Effector CD8-positive, alpha-beta T cell (primary cell): Measurements from ENCODE around the gene SPOCD1.

Experiments used
- DNase-seq: peaks from one replicate; lab custom pipeline; 2025; lab: John Stamatoyannopoulos, UW

The SPOCD1 gene

GRCh38 chr1:31787261-31787660 lies 28.6 kb downstream of the SPOCD1 start:
- no peak for DNase-seq

DNA sequence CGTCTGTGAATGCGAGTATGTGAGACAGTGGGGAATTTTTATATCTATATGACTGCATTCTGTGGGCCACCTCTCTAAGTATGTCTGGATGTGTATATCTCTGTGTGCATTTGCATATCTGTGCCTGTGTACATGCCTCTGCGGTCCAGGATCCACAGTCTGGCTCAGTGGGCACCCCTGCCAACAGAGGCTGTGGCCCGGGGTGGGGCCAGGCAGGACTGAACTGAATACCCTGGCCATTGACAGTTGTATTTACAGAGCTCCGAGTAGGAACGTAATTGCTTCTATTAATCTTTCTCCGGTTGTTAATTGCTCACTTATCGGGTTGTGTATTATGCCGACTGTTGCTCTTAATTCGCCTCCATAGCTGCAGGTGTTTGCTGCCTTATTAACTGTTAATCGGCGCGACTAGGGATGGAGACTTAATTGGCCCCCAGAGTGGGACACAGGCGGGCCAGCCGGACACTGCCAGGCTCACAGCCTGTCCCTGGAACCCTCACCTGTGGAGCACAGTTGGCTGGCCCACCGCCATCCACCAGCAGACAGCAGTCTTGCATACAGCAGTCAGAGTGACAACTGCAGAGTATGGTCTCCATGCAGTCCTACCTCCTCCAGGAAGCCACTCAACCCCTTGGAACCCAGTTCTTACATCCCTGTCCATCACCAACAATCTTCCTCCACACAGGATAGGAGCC lies 29.3 kb downstream of the SPOCD1 start:
- DNase-seq = no peak

GRCh38 chr1:31785947-31786290 lies 29.9 kb downstream of the SPOCD1 start:
- DNase-seq = no peak

GRCh38 chr1:31785020-31785946 lies 30.5 kb downstream of the SPOCD1 start:
- DNase-seq = no peak

DNA sequence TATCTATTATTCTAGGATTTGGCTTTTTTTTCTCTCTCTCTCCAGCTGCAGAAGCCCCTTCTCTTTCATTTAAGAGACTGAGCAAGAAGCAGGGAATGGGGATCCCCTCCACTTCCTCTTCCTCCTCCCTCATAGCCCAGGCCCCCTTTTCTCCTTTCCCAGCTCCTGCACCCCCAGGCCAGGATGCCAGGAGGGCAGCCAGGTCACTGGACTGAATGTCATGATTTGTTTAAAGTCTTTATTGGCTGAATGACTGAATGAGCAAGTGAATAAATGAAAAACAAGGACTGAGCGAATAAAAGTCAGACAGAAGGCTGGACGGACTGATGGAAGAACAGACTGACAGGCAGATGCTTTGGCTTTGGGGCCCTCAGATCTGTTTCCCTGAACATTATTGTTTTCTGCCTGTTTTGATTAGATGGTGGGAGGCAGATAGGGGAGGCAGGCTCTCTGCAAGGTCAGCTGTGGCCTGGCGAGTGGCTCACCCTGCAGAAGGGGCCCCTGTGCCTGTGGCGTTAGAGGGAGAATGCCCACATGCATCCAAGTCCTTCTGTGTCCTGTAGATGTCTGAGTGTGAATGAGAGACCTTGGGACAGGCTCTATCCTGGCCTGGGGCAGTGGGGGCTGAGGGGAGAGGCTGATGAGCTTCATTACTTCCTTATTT lies 31.3 kb downstream of the SPOCD1 start:
- DNase-seq = no peak

DNA sequence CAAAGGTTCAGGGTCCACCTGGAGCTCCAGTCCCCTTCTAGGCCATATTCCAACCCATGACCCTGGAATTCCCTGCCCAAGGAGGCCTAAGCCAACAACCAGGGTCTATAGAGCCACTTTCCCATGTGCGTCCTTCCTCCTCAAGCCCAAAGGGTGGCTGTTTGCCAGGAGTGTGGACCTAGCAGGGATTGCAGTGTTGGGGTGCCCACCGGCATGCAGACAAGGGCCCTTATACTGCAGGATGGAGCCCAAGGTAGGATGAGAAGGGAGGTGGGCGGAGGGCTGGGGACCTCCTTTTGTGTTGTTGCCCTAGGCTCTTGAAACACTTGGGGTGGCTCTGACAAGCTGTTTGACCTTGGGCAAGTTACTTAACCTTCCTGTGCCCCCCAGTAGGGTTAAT lies 32.0 kb downstream of the SPOCD1 start:
- no peak for DNase-seq

DNA sequence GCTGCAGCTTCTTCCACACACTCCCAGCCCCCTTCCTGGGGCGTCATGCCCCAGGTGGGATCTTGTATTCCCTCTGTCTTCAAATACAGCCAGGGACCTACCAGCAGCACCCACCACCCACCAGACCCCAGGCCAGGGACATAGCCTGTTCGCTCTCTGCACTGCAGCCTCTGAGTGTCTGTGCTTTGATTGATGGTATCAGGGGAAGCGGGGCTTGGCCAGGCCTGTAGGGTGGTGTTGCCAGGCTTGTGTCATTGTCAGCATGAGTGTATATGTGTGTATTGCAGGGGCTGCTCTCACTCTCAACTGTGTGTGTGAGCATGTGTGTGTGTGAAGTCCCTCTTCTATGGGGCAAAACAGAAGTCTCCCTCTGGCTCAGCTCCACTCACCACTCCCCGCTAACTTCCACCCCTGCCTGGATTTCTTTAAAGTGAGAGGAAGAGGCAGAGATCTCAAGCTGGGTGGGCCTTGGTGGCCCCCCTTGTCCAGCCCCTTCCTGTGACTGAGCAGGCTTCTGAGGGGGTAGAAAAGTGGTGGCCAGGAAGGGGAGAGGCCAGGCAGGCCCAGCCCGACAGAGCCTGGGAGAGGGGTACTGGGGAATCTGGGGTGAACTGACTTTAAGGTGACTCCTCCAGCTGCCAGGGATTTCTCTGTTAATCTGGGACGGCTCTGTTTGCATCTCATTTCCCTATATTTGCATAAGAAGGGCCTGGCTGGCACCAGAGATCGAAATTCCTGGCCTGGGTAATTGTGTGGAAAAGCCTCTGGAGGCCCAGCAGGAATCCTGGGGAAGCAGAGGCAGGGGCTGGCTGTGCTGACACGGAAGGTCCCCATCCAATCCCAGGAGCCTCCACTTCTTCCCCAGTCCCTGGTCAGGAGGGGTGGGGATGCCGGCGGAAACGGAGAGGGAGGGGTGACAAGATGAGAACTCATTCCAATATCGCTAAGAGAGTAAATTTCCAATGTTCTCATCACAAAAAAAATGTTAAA lies 33.1 kb downstream of the SPOCD1 start:
- DNase-seq = no peak

GRCh38 chr1:31781756-31782371 lies 34.0 kb downstream of the SPOCD1 start:
- no peak for DNase-seq

- DNase-seq = no peak
These were observed 34.6 kb downstream of the SPOCD1 start for GRCh38 chr1:31781138-31781755.

DNA sequence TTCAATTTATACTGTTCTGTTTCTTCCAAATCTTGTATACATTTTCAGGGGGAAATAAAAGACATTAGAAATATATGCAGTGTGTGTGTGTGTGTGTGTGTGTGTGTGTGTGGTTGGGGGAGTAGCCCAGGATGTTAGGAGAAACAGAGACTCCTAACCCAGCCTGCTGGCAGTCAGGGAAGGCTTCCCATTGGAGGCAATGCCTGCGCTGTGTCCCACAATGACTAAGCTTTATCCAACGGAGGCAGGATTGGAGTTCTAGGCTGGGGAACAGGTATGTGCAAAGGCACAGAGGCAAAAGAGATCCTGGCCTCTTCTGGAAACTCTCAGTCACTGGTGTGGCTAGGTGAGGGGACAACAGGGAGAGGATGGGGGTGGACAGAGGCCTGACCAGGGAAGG lies 35.2 kb downstream of the SPOCD1 start:
- no peak for DNase-seq

- DNase-seq = no peak
These were observed 36.1 kb downstream of the SPOCD1 start for GRCh38 chr1:31779687-31780086.

- no peak for DNase-seq
These were observed 36.9 kb downstream of the SPOCD1 start for GRCh38 chr1:31778763-31779488.

DNA sequence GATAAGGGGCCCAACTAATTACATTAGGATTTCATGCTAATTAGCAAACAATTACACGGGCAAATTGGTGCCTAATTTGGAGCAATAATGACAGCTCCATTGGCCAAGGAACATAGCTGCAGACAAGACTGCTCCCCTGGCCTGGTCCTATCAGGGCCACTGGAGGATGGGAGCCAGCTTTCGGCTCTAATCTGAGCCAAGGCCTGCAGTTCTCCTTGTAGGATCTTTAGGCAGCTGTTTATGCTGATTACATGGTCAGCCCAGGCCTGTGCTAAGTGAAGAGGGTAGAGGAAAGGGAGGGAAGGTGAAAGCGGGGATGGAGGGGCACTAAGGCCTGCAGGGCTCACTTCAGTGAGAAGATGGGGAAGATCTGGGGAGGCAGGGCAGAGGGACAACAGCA lies 39.3 kb downstream of the SPOCD1 start:
- no peak for DNase-seq

DNA sequence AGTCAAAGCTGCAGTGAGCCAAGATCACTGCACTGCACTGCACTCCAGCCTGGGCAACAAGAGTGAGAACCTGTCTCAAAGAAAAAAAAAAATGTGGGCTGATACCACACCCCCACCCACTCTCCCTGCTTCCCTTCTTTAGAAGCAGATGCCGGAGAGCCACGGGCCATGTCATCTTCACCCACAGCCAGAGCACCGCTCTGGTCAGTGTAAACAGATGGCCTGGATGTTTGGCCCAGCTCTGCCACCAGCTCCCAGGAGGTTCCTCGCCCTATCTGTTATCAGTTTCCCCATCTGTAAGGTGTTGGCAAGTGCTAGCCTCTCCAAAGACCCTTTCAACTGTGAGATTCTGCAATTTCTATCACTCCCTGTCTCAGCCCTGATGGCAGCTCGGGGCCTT lies 39.8 kb downstream of the SPOCD1 start:
- DNase-seq = no peak

DNA sequence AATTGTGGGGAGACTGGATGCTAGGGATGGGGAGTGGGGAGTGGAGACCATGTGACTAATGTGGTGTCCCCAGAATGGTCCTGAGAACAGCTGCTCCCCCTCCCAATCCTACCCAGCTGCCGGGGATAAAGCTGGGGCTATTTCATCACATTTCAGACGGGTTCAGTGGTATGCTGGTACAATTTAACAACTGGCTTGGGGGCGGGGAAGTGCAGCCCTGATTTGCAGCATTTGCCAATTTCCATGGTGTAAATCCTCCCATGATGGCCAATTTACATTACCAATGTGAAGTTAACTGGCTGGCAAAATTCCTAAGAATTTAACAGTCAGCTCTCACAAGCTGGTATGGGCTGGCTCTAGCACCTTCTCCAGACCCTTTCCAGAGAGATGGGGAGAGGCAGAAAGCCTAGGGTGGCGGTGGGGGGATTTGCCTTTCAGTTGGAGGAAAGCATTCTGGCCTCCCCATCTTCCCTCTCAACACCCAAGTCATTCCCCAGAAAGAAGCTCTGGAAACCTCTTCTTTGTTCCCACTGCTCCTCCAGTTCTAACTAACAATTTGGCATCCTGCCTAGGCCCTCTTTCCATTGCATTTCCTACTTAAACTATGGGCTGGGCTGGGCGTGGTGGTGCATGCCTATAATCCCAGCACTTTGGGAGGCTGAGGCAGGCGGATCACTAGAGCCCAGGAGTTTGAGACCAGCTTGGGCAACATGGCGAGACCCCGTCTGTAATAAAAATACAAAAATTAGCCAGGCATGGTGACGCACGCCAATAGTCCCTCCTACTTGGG lies 40.4 kb downstream of the SPOCD1 start:
- DNase-seq = no peak

DNA sequence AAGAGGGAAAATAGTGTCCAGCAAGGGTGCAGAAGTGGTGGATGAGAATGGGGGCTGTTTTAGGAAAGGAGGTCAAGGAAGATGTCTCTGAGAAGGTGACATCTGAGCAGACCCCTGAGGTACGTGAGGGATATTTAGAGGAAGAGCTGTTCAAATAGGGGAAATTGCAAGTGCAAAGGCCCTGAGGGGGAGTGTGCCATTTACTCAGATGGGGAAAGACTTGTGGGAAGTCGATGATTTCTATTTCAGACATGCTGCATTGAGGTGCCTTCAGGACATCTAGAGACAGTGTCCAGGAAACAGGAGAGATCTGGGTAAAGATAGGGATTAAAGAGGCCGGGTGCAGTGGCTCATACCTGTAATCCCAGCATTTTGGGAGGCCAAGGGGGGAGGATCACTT lies 41.3 kb downstream of the SPOCD1 start:
- DNase-seq = no peak

GRCh38 chr1:31773861-31774260 lies 42.0 kb downstream of the SPOCD1 start:
- no peak for DNase-seq

- no peak for DNase-seq
These were observed 43.1 kb downstream of the SPOCD1 start for GRCh38 chr1:31772669-31773248.
